Activated T-helper 17 cell treated with anti-CD3 and anti-CD28 coated beads, Interleukin-2, amount 50 U/mL, for 72 hours (primary cell): Measurements from ENCODE around the gene VWCE. TPM values are rescaled to one million over a fixed set of nuclear protein-coding genes. Genes with fewer than 3 reads are reported as not detected.

Source experiments
- ATAC-seq: fragments of 150-1000 bp; cut with Tn5 transposase; replicated peaks from 2 replicates; pipeline ENCODE4 v1.10.0; 2021; ENCODE audit warnings: mild to moderate bottlenecking, moderate library complexity
- H3K27ac Mint-ChIP-seq: one replicate; pipeline ENCODE4 v1.8.0; 2022; ENCODE audit warnings: mixed read lengths
- H3K27me3 Mint-ChIP-seq: one replicate; pipeline ENCODE4 v1.8.0; 2022; ENCODE audit warnings: mixed read lengths
- H3K36me3 Mint-ChIP-seq: one replicate; pipeline ENCODE4 v1.8.0; 2022; ENCODE audit warnings: low read depth, mild to moderate bottlenecking, mixed read lengths
- H3K4me1 Mint-ChIP-seq: one replicate; pipeline ENCODE4 v1.8.0; 2022; ENCODE audit warnings: mixed read lengths
- H3K4me3 Mint-ChIP-seq: one replicate; pipeline ENCODE4 v1.8.0; 2022; ENCODE audit warnings: mild to moderate bottlenecking, mixed read lengths
- H3K9me3 Mint-ChIP-seq: one replicate; pipeline ENCODE4 v1.8.0; 2022; ENCODE audit warnings: mixed read lengths
- total RNA-seq, 2 donors: library from RNA; stranded (reverse); gene quantifications; one replicate each; pipeline ENCODE4 v1.2.3, GENCODE V29; 2022

Gene VWCE
- total RNA-seq, 2 donors from 2014 or later = 8.6 to 11.1 TPM

DNA sequence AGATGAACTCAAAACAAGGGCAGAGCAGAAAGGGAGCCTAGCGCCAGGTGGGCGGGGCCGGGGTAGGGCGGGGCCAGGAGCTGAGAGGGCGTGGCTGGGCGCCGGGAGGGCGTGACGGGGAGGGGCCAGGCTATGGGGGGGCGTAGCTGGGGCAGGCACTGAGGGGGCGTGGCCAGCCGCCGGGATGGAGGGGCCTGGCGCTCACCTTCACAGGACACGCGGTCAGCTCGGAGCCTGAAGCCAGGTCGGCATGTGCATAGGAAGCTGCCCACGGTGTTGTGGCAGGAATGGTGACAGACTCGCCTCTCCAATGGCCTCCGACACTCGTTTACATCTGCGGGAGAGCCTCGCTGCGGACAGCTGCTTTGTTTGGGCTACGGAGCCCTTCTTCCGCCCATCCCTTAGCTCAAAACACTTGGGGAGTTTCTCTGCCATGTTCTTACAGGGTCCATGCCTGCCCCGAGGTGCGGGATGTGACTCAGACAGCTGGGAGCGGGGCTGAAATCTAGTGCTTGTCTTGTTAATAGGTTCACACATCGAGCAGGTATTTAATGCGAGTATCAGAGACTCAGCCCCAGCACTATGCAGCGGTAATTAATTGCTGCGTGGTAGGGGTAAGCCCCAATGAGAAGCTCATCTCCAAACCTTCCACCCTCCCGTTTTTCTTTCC, 13.4 kb downstream of the VWCE start:
- Mint-ChIP-seq H3K27me3 (no peaks in the 10 kb centered on the region), H3K9me3 (no peaks in the 10 kb centered on the region), H3K4me1 (no peaks in the 10 kb centered on the region), H3K36me3 (no peaks in the 10 kb centered on the region), H3K27ac (no peak overlapping the region), H3K4me3 (no peak overlapping the region)
- ATAC-seq = peak; percentile 54

DNA sequence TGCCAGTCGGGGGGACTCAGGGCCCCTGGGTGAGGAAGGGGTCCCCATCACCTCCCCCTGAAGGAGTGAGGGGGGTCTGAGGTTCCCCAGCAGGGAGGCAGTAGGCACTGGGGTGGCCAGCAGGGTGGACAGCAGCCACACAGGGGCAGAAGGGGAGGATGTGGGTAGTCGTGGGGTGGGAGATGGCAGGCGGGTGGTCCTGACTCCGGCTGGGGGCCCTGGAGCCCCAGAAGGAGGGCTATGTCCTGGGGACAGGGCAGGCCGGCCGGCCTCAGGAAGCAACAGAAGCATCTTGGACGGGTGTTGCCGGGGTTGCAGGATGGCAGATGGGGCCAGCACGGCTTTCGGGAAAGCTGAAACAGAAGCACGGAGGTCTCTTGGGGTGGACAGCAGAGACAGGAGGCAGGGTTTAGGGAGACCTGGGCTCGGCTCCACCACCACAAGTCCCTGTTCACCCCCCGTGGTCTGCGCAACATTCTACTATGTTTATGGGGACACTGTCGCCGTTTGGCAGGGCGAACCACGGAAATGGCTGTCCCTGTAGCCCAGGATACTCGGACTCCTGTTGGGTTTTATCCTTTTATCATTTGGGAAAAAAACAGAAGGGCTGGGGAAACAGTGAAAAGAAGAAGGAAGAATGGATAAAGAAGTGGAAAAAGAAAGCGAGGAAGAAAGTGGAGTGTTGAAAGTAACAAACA, 14.1 kb downstream of the VWCE start:
- Mint-ChIP-seq H3K4me1 (no peaks in the 10 kb centered on the region), H3K27ac (no peak overlapping the region), H3K27me3 (no peaks in the 10 kb centered on the region), H3K4me3 (no peak overlapping the region), H3K36me3 (no peaks in the 10 kb centered on the region), H3K9me3 (no peaks in the 10 kb centered on the region)
- ATAC-seq = no peak

DNA sequence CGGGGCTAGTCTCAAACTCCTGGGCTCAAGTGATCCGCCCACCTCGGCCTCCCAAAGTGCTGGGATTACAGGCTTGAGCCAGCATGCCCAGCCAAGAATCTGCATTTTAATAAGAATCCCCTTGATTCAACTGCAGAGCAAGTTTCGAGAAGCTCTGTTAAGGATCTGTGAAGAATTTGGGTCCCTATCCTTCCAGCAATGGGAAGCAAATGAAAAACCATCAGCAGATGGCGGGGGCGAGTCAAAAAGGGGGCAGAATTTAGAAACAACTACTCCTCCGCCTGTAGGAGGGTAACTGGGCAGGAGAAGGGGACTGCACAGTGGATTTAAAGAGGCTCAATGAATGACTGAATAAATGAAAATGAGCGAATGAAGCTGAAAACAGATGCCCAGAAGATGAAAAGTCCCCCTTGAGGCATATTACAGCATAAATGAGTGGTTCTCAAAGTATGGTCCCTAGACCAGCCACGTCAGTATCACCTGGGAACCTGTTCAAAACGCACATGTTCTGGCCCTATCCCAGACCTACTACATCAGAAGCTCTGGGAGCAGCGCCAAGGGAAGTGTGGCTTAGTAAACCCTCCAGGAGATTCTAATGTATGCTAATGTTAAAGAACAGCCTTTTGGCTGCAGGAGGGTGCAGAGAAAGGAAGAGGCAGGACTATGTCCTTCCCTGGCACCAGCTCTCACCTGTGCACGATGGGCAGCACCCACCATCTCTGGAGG, 15.0 kb downstream of the VWCE start:
- Mint-ChIP-seq H3K9me3 (no peaks in the 10 kb centered on the region), H3K4me1 (no peaks in the 10 kb centered on the region), H3K27me3 (no peaks in the 10 kb centered on the region), H3K4me3 (no peak overlapping the region), H3K36me3 (no peaks in the 10 kb centered on the region), H3K27ac (no peak overlapping the region)
- ATAC-seq = no peak

DNA sequence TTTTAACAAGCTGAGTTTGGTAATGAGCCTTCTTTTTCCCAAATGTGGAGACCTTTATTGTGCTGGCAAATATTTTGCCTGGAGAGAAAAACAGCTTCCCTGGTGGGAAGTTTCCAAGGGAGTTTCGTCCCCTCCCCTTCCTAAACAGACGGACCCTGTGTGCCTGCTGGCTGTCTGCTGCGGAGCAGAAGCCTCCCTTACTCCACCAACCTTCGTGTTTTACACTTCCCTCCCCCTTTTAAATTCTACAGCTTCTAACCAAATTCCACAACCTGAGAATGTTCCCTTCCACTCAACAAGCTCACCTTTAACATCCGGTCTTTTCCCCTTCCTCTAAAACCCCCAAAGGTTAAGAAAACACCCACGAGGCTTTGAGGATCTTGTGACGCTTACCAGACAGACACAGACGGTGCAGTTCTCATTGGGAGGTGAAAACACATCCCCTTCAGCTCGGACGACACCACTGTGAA, 17.1 kb downstream of the VWCE start:
- no peak overlapping the region for H3K27ac Mint-ChIP-seq
- no peak overlapping the region for H3K4me3 Mint-ChIP-seq
- no peak for ATAC-seq
- no peaks in the 10 kb centered on the region for H3K36me3 Mint-ChIP-seq
- H3K27me3 Mint-ChIP-seq = no peaks in the 10 kb centered on the region
- no peaks in the 10 kb centered on the region for H3K9me3 Mint-ChIP-seq
- H3K4me1 Mint-ChIP-seq = no peaks in the 10 kb centered on the region

DNA sequence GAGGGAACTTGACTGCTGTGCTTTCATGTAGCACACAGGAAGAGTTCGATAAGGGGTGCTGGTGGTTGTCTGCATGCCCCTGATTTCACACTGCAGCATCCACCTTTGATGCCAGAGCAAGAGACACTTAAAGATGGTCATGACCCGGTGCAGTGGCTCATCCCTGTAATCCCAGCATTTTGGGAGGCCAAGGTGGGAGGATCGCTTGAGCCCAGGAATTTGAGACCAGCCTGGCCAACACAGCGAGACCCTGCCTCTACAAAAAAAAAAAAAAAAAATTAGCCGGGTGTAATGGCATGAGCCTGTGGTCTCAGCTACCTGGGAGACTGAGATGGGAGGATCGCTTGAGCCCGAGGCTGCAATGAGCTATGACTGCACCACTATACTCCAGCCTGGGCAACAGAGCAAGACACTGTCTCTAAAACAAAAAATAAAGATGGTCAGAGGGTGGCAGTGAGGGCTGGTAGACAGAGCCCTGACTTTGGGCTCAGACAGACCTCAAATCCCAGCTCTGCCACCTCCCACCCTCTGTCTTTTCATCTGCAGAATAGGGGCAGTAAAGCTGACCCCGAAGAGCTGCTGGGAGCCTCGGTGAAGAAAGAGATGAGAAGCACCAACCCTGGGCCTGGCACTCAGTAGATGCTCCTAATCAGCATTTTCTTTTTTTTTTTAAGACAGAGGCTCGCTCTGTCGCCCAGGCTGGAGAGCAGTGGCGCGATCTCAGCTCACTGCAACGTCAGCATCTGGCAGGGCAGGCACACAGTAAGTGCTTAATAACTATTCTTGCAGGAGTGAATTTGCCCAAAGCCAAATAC, 17.7 kb downstream of the VWCE start:
- H3K27me3 Mint-ChIP-seq = no peaks in the 10 kb centered on the region
- H3K36me3 Mint-ChIP-seq = no peaks in the 10 kb centered on the region
- H3K27ac Mint-ChIP-seq = no peak overlapping the region
- no peak for ATAC-seq
- H3K4me1 Mint-ChIP-seq = no peaks in the 10 kb centered on the region
- no peak overlapping the region for H3K4me3 Mint-ChIP-seq
- H3K9me3 Mint-ChIP-seq = no peaks in the 10 kb centered on the region

DNA sequence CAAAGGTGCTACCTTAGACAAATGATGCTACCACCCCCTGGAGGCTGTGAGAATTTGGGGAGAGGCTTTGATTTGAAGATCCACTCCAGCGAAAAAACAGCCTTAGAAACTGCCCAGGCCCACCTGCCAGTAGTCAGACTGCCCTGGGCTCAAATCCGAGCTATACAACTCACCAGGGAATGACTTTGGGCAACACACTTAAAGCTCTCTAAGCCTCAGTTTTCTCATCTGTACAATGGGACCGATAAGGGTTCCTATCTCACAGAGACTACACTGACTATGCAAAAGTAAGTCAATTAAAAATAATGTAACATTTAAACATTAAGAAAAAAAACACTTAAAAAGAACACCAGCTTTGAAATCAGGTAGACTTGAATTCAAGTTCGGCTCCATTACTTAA, 19.9 kb downstream of the VWCE start:
- Mint-ChIP-seq H3K27ac (no peak overlapping the region), H3K9me3 (no peaks in the 10 kb centered on the region)

DNA sequence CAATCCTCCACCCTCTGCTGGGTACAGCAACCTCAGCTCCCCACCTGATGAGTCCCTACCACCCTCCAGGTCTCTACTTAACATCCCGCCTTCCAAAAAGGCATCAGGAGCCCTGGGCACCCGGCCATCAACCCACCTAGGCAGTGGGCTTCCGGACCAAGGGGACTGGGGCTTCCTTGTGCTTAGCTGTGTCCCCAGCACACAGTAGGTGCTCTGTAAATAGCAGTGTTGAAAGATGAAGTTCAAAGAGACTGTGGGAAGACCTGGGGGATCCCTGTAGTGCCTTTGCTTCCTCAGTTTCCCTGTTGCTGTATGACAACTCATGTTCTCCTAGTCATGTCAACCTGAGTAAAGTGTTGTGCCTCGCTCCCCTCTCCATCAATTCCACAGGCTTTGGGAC, 21.0 kb downstream of the VWCE start:
- Mint-ChIP-seq H3K4me3 (no peak overlapping the region), H3K36me3 (no peaks in the 10 kb centered on the region), H3K27me3 (no peaks in the 10 kb centered on the region)

More for the DNA sequence above, 19.9 kb downstream of the VWCE start:
- no peaks in the 10 kb centered on the region for H3K27me3 Mint-ChIP-seq
- H3K4me1 Mint-ChIP-seq = no peaks in the 10 kb centered on the region
- ATAC-seq = no peak
- no peak overlapping the region for H3K4me3 Mint-ChIP-seq
- no peaks in the 10 kb centered on the region for H3K36me3 Mint-ChIP-seq

DNA sequence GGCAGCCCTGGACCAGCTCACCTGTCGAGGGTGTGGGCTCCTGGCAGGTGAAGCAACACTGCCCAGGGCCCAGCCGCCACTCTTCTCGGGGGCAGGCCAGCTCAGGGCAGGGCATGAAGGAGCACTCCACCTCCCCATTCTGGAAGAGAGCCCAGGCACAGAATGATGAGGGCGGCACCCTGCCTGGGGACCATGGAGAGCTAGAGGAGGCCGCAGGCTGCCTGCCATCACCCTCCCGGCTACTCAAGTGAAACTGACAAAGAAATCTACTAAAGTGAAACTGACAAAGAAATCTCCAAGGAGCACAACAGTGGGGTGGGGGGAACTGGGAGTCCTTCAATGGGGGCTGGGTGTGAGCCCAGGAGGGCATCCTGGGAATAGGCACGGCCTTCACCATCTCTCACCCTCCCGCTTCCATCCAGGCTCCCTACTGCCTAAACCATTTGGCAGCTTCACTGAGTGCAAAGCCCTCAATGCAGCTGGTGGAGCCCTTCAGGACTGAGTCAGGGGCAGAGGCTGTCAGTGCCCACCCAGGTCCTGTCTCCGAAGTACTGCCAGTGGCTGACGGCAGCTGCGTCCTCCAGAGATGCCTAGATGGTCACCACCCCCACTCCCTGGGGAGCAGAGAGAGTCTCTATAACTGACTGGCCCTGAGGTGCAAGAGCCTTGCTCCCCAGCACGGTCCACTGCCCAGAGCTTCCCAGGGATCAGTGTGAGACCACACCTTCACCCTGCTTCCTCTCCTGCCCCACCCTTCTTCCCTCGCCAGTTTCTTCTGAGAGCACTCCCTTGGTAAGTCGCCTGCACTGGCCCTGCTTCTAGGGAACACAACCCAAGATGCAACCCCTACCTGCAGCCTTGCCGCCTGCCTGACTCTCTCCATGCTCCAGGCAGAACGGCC, 21.7 kb downstream of the VWCE start:
- no peaks in the 10 kb centered on the region for H3K9me3 Mint-ChIP-seq
- H3K36me3 Mint-ChIP-seq = no peaks in the 10 kb centered on the region
- H3K27ac Mint-ChIP-seq = no peak overlapping the region
- H3K27me3 Mint-ChIP-seq = no peaks in the 10 kb centered on the region
- no peaks in the 10 kb centered on the region for H3K4me1 Mint-ChIP-seq
- no peak overlapping the region for H3K4me3 Mint-ChIP-seq
- no peak for ATAC-seq

More for the DNA sequence above, 21.0 kb downstream of the VWCE start:
- H3K9me3 Mint-ChIP-seq = no peaks in the 10 kb centered on the region
- H3K27ac Mint-ChIP-seq = no peak overlapping the region
- ATAC-seq = no peak
- H3K4me1 Mint-ChIP-seq = no peaks in the 10 kb centered on the region

DNA sequence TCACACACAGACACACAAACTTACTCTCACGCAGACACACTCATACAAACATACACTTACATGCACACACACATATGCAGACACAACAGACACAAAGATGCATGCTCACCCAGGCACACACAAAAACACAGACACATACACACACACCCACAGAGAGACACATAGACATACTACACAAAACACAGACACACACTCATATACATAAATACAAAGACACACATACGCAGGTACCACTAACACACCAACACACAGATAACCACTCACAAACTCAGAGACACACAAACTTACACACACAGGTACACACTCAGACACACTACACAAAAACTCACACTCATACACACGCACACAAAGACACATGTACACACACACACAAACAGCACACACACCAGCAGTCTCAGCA, 22.4 kb downstream of the VWCE start:
- H3K4me1 Mint-ChIP-seq = no peaks in the 10 kb centered on the region
- H3K36me3 Mint-ChIP-seq = no peaks in the 10 kb centered on the region
- H3K27ac Mint-ChIP-seq = no peak overlapping the region
- H3K9me3 Mint-ChIP-seq = no peaks in the 10 kb centered on the region
- no peaks in the 10 kb centered on the region for H3K27me3 Mint-ChIP-seq
- H3K4me3 Mint-ChIP-seq = no peak overlapping the region
- ATAC-seq = no peak

DNA sequence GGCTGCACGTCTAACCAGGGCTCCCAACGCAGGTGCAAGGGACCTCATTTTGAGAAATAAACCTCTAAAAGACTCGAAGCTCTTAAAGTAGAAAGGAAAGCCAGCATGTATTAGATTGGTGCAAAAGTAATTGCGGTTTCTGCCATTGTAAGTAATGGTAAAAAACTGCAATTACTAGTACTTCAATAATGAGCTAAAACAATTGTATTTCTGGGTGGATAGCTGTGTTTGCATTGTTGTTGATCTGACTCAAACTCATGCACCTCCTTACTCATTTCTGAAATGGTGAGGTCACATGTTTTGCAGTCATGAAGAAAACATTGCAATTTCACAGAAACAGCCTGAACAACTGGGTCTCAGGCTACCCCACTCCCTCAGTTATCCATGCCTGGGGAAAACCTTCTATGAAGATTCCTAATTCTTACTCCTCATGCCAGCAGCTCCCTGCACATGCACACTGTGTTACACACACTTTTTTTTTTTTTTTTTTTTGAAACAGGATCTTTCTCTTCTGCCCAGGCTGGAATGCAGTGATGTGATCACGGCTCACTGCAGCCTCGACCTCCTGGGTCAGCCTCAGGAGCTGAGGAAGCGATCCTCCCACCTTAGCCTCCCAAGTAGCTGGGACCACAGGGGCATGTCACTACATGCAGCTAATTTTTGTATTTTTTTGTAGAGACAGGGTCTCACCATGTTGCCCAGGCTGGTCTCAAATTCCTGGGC, 24.6 kb downstream of the VWCE start:
- Mint-ChIP-seq H3K4me1 (no peaks in the 10 kb centered on the region), H3K4me3 (peak overlapping the region; percentile 36), H3K36me3 (no peaks in the 10 kb centered on the region), H3K27ac (peak overlapping the region; percentile 42), H3K9me3 (no peaks in the 10 kb centered on the region), H3K27me3 (no peaks in the 10 kb centered on the region)
- ATAC-seq = peak; percentile 69

DNA sequence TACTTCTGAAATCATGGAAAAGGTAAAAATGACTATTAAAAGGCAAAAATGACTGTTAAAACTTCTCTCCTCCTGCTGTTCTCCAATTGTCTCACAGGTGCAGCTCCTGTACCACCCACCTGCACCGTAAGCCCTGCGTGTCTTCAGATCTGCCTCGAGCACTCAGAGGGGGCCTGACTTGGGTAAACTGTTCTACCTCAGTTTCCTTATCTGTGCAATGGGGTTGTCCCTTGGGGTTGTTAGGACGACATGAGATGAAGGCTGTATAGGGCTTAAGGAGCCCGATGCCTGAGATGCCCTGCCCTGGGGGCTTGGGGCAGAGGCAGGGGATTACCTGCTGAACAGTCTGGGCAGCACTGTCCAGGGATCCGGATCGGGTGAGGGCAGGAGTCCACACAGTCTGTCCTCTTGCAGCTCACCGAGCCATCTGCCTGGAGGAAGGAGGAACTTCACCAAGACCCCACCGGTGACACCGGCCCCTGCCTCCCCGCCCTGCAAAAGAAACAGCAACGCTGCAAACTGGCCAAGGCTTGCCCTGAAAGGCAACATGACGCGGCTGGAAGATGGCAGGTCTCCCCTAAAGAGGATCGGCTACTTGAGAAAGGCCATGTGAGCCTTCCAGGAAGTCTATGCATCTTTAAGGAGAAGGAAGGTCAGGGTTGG, 26.4 kb downstream of the VWCE start:
- no peaks in the 10 kb centered on the region for H3K4me1 Mint-ChIP-seq
- no peaks in the 10 kb centered on the region for H3K27me3 Mint-ChIP-seq
- H3K27ac Mint-ChIP-seq = no peak overlapping the region
- no peak overlapping the region for H3K4me3 Mint-ChIP-seq
- H3K36me3 Mint-ChIP-seq = no peaks in the 10 kb centered on the region
- no peaks in the 10 kb centered on the region for H3K9me3 Mint-ChIP-seq
- ATAC-seq = no peak

DNA sequence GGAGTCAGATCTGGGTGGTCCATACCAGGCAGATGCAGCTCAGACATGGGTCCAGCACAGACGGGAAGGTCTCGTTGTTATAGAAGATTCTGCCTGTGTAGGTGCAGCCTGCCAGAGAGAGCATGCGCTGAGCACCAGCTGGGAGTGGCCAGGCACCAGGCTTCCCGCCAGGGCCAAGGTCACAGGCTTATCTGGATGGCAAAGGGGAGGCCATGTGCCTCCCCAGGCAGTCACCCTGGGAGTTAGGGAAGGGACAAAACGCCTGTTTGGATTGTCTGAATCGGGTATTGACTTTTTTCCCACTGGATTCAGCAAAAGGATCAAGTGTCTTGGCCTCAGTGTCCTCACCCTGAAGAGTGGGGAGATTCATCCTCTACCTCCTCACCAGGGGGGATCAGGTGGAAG, 27.7 kb downstream of the VWCE start:
- ATAC-seq = no peak
- H3K36me3 Mint-ChIP-seq = no peaks in the 10 kb centered on the region
- no peak overlapping the region for H3K27ac Mint-ChIP-seq
- no peaks in the 10 kb centered on the region for H3K9me3 Mint-ChIP-seq
- no peaks in the 10 kb centered on the region for H3K27me3 Mint-ChIP-seq
- no peak overlapping the region for H3K4me3 Mint-ChIP-seq
- no peaks in the 10 kb centered on the region for H3K4me1 Mint-ChIP-seq

DNA sequence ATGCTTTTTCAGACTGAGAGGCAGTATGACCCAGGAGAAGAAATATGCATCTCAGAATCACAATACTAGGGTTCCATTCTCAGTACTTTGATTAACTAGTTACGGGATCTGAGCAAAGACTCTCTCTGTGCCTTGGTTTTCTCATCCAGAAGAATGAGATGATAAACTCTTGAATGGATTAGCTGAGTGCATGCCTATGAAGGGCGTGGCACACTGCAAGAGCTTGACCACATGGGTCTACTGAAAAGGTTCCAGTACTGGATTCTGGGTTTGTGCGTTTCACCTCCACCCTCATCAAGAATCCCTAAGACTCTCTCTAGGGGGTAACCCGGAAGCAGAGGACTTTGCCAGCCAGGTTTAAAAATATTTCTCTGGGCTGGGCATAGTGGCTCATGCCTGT, 28.5 kb downstream of the VWCE start:
- H3K4me3 Mint-ChIP-seq = no peak overlapping the region
- H3K4me1 Mint-ChIP-seq = no peaks in the 10 kb centered on the region
- ATAC-seq = no peak
- H3K36me3 Mint-ChIP-seq = no peaks in the 10 kb centered on the region
- no peaks in the 10 kb centered on the region for H3K27me3 Mint-ChIP-seq
- H3K27ac Mint-ChIP-seq = no peak overlapping the region
- no peaks in the 10 kb centered on the region for H3K9me3 Mint-ChIP-seq
